Suprapubic skin (tissue), 4 donors: ENCODE results near the gene RAB18. TPM values are rescaled to one million over a fixed set of nuclear protein-coding genes. Genes with fewer than 3 reads are reported as not detected.
"Not testable (repeated sequence)": the region's sequence is repeated elsewhere in the genome, so short reads cannot be mapped to it uniquely, and the experiment has no call there.

Experiments used
- DNase-seq, 2 donors: peaks; one replicate each; pipeline ENCODE4 v3.0.0-alpha.2; 2019; ENCODE audit warnings: low spot score in 2 of 2
- H3K27ac ChIP-seq: fragments of 200-600 bp; sonication (generic); one replicate; pipeline ENCODE4 v1.5.1; 2019
- H3K27me3 ChIP-seq: fragments of 200-600 bp; sonication (generic); one replicate; pipeline ENCODE4 v1.5.1; 2019
- H3K36me3 ChIP-seq: fragments of 200-600 bp; sonication (generic); one replicate; pipeline ENCODE4 v1.5.1; 2019
- H3K4me1 ChIP-seq: fragments of 200-600 bp; sonication (generic); one replicate; pipeline ENCODE4 v1.5.1; 2019
- H3K4me3 ChIP-seq: fragments of 200-600 bp; sonication (generic); one replicate; pipeline ENCODE4 v1.5.1; 2019; ENCODE audit warnings: mild to moderate bottlenecking
- H3K9me3 ChIP-seq: fragments of 200-600 bp; sonication (generic); one replicate; pipeline ENCODE4 v1.5.1; 2019
- EP300 ChIP-seq: sonication (generic); formaldehyde crosslinking; IDR thresholded peaks from one replicate; pipeline ENCODE4 v1.6.1; 2017; ENCODE audit warnings: antibody characterized with exemption
- POLR2A ChIP-seq, 2 donors: fragments of 450-650 bp; IDR thresholded peaks; one replicate each; pipeline ENCODE4 v1.6.1; 2017; ENCODE audit warnings: antibody characterized with exemption in 2 of 2, mild to moderate bottlenecking in 2 of 2, moderate library complexity in 2 of 2
- POLR2AphosphoS5 ChIP-seq, 3 donors: sonication (generic); formaldehyde crosslinking; IDR thresholded peaks; one replicate each; pipeline ENCODE4 v1.6.1; 2017; ENCODE audit warnings: antibody characterized with exemption in 3 of 3
- WGBS: methylation state at CpG from one replicate; pipeline ENCODE4 v1.1.5; 2018; 5-methylcytosine and 5-hydroxymethylcytosine counted together
- total RNA-seq, 4 donors: library from RNA; depleted of rRNA; stranded (reverse); fragments of >200 nt; gene quantifications; one replicate each; pipeline ENCODE4 v1.1.0, GENCODE V29; 2016
- TF ChIP-seq, protein P1 (sequence below), 2 donors: fragments of 200-600 bp in 1 of 2; fragments of 450-650 bp in 1 of 2; sonication (generic) in 1 of 2; IDR thresholded peaks; one replicate each; pipeline ENCODE4 v1.5.1; 2016 to 2019; ENCODE audit warnings: antibody characterized with exemption in 2 of 2, mild to moderate bottlenecking in 1 of 2, moderate library complexity in 1 of 2

Gene RAB18
- total RNA-seq, 4 donors from 2014 or later = 50.1 to 78.1 (median 65.2) TPM

DNA sequence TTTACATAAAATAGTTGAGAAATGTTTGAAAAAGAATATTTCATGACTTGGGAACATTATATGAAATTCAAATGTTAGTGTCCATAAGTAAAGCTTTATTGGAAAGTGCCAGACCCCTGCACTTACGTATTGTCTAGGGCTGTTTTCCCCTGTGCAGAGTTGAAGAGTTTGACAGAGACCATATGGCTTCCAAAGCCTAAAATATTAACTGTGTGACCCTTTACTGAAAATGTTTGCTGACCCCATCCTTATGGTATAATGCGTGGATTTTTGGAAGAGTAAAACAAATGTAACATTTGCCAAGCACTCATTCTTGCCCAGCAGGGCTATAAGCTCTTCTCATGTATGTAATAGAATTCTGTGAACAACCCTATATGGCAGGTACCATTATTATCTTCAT, 40.1 kb upstream of the RAB18 start:
- 64% methylated on average over 2 of the region's 2 CpGs for WGBS
- no peak for TF ChIP-seq EP300
- TF ChIP-seq, protein P1, sequence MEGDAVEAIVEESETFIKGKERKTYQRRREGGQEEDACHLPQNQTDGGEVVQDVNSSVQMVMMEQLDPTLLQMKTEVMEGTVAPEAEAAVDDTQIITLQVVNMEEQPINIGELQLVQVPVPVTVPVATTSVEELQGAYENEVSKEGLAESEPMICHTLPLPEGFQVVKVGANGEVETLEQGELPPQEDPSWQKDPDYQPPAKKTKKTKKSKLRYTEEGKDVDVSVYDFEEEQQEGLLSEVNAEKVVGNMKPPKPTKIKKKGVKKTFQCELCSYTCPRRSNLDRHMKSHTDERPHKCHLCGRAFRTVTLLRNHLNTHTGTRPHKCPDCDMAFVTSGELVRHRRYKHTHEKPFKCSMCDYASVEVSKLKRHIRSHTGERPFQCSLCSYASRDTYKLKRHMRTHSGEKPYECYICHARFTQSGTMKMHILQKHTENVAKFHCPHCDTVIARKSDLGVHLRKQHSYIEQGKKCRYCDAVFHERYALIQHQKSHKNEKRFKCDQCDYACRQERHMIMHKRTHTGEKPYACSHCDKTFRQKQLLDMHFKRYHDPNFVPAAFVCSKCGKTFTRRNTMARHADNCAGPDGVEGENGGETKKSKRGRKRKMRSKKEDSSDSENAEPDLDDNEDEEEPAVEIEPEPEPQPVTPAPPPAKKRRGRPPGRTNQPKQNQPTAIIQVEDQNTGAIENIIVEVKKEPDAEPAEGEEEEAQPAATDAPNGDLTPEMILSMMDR (IDR thresholded peaks at IDR 0.05) = no peak
- TF ChIP-seq POLR2A (IDR thresholded peaks at IDR 0.05) = no peak
- TF ChIP-seq POLR2AphosphoS5 (IDR thresholded peaks at IDR 0.05) = no peak
- H3K27ac ChIP-seq = no peak overlapping the region

DNA sequence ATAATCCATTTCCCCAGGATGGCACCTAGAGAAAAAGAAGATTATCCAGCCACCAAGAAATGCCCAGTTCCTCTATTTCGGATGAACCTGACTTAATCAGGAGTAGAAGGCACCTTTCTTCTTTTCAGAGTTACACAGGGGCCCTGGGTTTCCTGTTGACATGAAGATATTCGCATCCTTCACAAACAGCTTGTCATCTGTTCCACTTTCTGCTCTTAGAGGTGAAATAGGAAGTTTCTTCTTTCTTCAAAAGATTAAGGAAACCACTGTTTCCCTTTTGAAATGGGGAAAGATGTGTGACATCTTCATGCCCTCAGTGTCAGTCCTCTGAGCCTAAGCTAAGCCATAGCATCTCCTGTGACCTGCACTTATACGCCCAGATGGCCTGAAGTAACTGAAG, 39.1 kb upstream of the RAB18 start:
- H3K4me1 ChIP-seq = no peaks in the 10 kb centered on the region
- H3K27ac ChIP-seq = no peak overlapping the region
- no peak for DNase-seq
- 85% methylated on average over 3 of the region's 3 CpGs for WGBS
- H3K27me3 ChIP-seq = no peaks in the 10 kb centered on the region
- TF ChIP-seq POLR2A (IDR thresholded peaks at IDR 0.05) = no peak
- TF ChIP-seq EP300 = no peak
- TF ChIP-seq, protein P1 (IDR thresholded peaks at IDR 0.05) = no peak
- no peak for TF ChIP-seq POLR2AphosphoS5 (IDR thresholded peaks at IDR 0.05)
- H3K36me3 ChIP-seq = no peaks in the 10 kb centered on the region
- H3K9me3 ChIP-seq = no peaks in the 10 kb centered on the region
- H3K4me3 ChIP-seq = no peak overlapping the region

More for the DNA sequence above, 40.1 kb upstream of the RAB18 start:
- no peaks in the 10 kb centered on the region for H3K9me3 ChIP-seq
- H3K27me3 ChIP-seq = no peaks in the 10 kb centered on the region
- no peak for DNase-seq
- H3K36me3 ChIP-seq = no peaks in the 10 kb centered on the region
- no peaks in the 10 kb centered on the region for H3K4me1 ChIP-seq
- H3K4me3 ChIP-seq = no peak overlapping the region

DNA sequence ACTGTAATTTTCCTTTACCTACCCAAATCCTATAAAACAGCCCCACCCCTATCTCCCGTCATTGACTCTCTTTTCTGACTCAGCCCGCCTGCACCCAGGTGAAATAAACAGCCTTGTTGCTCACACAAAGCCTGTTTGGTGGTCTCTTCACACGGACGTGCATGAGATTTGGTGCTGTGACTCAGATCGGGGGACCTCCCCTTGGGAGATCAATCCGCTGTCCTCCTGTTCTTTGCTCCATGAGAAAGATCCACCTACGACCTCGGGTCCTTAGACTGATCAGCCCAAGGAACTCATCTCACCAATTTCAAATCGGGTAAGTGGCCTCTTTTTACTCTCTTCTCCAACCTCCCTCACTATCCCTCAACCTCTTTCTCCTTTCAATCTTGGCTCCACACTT, 38.5 kb upstream of the RAB18 start:
- H3K27ac ChIP-seq, H3K36me3 ChIP-seq, H3K4me1 ChIP-seq, H3K27me3 ChIP-seq, DNase-seq, H3K4me3 ChIP-seq, H3K9me3 ChIP-seq: not testable (repeated sequence)
- 90% methylated on average over 8 of the region's 9 CpGs for WGBS

DNA sequence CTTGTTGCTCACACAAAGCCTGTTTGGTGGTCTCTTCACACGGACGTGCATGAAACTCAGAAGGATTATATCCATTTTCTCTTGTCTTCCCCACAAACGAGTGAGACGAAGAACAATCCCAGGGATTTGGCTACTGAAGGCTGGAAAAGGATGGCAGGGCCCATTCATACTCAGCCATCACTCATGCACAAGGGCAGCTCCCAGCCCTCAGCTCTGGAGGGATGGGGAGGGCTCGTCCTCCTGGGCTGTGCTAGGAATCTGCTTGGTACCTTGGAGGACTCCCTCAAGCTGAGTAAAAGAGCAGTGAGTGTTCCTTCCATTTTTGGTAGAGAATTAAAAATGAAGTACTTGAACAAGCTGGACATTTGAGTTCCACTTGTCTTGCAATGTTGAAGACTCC, 33.2 kb upstream of the RAB18 start:
- TF ChIP-seq POLR2A (IDR thresholded peaks at IDR 0.05) = no peak
- TF ChIP-seq, protein P1 (IDR thresholded peaks at IDR 0.05) = no peak
- no peak for TF ChIP-seq EP300
- no peak for TF ChIP-seq POLR2AphosphoS5 (IDR thresholded peaks at IDR 0.05)
- Histone ChIP-seq H3K36me3 (no peaks in the 10 kb centered on the region), H3K4me1 (peaks cover 10% of the 10 kb centered on the region), H3K27me3 (no peaks in the 10 kb centered on the region), H3K27ac (no peak overlapping the region), H3K4me3 (no peak overlapping the region), H3K9me3 (no peaks in the 10 kb centered on the region)
- DNase-seq = no peak
- WGBS = 86% methylated on average over 5 of the region's 5 CpGs

DNA sequence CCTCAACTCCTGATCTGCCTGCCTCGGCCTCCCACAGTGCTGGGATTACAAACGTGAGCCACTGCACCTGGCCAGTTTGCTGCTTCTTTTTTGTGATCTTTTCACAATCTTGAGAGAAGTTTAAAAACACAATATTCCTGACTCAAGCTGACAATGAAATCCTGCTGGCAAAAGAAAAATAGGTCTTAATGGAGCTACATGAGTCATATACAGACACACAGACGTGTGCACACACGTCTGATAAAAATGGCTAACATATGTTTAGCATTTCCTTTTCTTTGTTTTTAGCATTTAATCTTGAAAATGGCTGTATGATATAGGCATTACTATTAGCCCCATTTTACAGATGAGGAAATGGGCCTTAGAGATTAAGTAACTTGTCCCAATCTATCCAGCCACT, 29.4 kb upstream of the RAB18 start:
- H3K4me3 ChIP-seq = no peak overlapping the region
- no peaks in the 10 kb centered on the region for H3K9me3 ChIP-seq
- DNase-seq = no peak
- TF ChIP-seq, protein P1 (IDR thresholded peaks at IDR 0.05) = no peak
- TF ChIP-seq EP300 = no peak
- TF ChIP-seq POLR2A (IDR thresholded peaks at IDR 0.05) = no peak
- no peak for TF ChIP-seq POLR2AphosphoS5 (IDR thresholded peaks at IDR 0.05)
- 35% methylated on average over 4 of the region's 4 CpGs for WGBS
- peak overlapping the region; percentile 61 for H3K27ac ChIP-seq
- H3K36me3 ChIP-seq = no peaks in the 10 kb centered on the region
- peaks cover 15% of the 10 kb centered on the region for H3K4me1 ChIP-seq
- no peaks in the 10 kb centered on the region for H3K27me3 ChIP-seq

DNA sequence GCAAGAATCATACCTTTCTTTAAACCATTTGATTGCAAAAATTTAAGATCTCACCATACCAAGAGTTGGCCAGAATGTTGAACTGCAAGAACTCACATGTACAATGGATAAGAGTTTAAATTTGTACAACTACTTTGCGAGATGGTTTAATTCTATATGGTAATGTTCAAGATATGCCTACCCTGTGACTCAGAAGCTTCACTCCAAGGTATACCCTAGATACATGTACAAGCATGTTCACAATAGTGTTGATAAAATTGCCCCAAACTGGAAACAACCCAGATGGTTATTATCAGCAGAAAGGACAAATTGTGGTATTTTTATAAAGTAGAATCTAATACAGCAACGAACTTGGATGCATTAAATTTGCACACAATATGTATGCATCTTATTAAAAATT, 25.1 kb upstream of the RAB18 start:
- WGBS = 62% methylated on average over 2 of the region's 2 CpGs
- no peak overlapping the region for H3K27ac ChIP-seq
- no peak overlapping the region for H3K4me3 ChIP-seq
- H3K36me3 ChIP-seq = no peaks in the 10 kb centered on the region
- TF ChIP-seq POLR2AphosphoS5 (IDR thresholded peaks at IDR 0.05) = no peak
- TF ChIP-seq EP300 = no peak
- TF ChIP-seq POLR2A (IDR thresholded peaks at IDR 0.05) = no peak
- TF ChIP-seq, protein P1 (IDR thresholded peaks at IDR 0.05) = no peak
- no peaks in the 10 kb centered on the region for H3K9me3 ChIP-seq
- H3K27me3 ChIP-seq = no peaks in the 10 kb centered on the region
- peaks cover 31% of the 10 kb centered on the region for H3K4me1 ChIP-seq
- DNase-seq = no peak
